ENCODE data around the gene TAF11L14. TPM values are rescaled to one million over a fixed set of nuclear protein-coding genes. Genes with fewer than 3 reads are reported as not detected.

Gene TAF11L14
- total RNA-seq, 1 donor from 2014 or later, result not detected

DNA sequence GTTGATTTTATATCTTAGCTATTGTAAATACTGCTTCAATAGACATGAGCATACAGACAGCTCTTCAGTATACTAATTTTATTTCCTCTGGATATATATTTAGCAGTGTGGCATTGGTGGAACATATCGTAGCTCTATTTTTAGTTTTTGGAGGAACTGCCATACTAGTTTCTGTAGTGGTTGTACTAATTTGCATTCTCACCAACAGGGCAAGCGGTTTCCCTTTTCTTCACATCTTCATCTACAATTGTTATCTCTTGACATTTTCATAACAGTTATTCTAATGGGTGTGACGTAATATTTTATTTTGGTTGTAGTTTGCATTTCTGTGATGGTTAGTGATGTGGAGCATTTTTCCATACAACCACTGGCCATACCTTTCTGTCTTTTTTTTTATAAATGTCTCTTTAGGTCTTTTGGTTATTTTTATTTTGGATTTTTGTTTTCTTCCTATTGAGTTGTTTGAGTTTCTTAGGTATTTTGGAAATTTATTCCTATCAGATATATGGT lies 32.5 kb downstream of the TAF11L14 start:
- intact Hi-C loops (cut with DNase I), result no loop called here
- DNase-seq, result no peak
- no peak for ATAC-seq (ENCODE audit: poor library complexity)

DNA sequence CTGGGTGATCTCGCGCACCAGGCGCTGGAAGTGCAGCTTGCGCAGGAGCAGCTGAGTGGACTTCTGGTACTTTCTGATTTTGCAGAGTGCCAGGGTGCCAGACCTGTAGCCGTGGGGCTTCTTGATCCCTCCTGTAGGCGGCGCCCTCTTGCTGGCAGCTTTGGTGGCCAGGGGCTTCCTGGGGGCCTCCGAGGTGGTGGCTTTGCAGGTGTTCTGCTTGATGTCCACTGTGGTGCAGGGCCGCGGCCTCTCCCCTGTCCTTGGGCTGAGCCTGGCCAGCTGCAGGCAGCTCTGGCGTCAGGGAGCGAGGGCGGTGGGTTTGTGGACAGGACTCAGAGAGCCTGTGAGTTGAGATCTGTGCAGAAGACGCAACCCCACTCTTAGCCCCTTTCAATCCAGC lies 36.1 kb downstream of the TAF11L14 start:
- intact Hi-C loops (cut with DNase I), result no loop called here
- ATAC-seq (ENCODE audit: poor library complexity) (no peak), DNase-seq (no peak)

DNA sequence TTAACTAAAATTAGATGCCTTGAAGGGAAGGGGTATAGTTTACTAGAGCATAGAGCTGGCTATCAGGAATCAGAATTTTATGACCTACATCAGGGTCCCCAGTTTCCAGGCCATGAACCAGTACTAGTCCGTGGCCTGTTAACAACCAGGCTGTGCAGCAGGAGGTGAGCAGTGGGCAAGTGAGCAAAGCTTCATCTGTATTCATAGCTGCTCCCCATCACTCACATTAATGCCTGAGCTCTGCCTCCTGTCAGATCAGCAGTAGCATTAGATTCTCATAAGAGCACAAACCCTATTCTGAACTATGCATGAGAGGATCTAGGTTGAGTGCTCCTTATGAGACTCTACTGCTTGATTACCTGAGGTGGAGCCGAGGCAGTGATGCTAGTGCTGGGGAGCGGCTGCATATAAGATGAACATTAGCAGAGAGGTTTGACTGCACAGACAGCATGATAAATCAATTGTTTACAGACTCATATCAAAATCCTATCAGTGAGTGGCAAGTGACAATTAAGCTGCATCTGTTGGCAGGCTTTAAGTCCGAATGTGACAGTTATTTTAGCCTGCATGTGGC lies 44.6 kb downstream of the TAF11L14 start:
- DNase-seq (no peak), ATAC-seq (ENCODE audit: poor library complexity) (no peak)
- intact Hi-C loops (cut with DNase I), result no loop called here

DNA sequence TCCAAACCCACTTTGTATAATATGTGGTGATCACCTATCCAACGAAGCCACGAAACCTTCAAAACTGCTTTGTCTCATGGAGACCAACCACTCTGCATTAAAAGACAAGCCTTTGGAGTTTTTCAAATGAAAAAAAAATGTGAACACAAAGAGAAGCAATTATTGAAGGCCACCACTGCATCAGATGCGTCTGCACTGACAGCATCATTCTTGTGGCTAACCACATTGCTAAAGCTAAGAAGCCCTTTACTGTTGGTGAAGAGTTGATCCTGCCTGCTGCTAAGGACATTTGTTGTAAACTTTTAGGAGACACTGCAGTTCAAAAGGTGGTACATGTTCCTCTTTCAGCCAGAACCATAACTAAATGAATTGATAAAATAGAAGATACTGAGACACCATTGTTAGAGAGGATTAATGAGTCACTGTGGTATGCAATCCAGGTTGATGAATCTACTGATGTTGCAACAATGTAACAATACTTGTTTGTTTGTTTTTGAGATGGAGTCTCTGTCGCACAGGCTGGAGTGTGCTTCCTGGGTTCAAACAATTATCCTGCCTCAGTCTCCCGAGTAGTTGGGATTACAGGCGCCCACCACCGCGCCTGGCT lies 45.4 kb downstream of the TAF11L14 start:
- intact Hi-C loops (cut with DNase I), result no loop called here
- DNase-seq, result no peak
- no peak for ATAC-seq (ENCODE audit: poor library complexity)

DNA sequence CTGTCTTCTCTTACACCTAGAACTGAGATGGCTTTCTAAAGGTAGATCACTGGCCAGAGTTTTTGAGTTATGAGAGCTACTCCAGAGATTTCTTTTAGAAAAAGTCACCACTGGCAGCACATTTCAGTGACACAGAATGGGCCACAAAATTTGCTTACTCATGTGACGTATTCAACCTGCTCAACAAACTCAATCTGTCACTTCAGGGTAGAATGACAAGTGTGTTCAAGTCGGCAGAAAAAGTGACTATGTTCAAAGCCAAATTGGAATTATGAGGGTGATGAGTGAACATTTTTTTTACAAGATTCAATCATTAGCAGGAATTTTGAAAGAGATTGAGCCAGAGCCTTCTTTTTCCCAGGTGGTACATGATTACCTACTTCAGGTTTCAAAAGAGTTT lies 46.5 kb downstream of the TAF11L14 start:
- intact Hi-C loops (cut with DNase I), result no loop called here
- ATAC-seq (ENCODE audit: poor library complexity), result no peak

More for the DNA sequence above, 46.5 kb downstream of the TAF11L14 start:
- DNase-seq, result no peak

Other genes with a start within 250 kb of the TAF11L14 start
- gene TAF11L2, start 136.2 kb upstream of the TAF11L14 start, total RNA-seq, result not detected
- gene TAF11L3, start 116.1 kb upstream of the TAF11L14 start, total RNA-seq, result not detected
- not detected for gene TAF11L4, start 112.7 kb upstream of the TAF11L14 start, total RNA-seq
- not detected for gene TAF11L5, start 109.2 kb upstream of the TAF11L14 start, total RNA-seq
- not detected for gene TAF11L6, start 105.8 kb upstream of the TAF11L14 start, total RNA-seq
- gene TAF11L7, start 48.7 kb upstream of the TAF11L14 start, total RNA-seq, result not detected
- gene TAF11L8, start 43.5 kb upstream of the TAF11L14 start, total RNA-seq, result not detected
- not detected for gene TAF11L9, start 40.1 kb upstream of the TAF11L14 start, total RNA-seq
- gene TAF11L10, start 36.6 kb upstream of the TAF11L14 start, total RNA-seq, result not detected
- gene TAF11L11, start 30.3 kb upstream of the TAF11L14 start, total RNA-seq, result not detected
- gene TAF11L12, start 24.1 kb upstream of the TAF11L14 start, total RNA-seq, result not detected
- not detected for gene TAF11L13, start 2.4 kb upstream of the TAF11L14 start, total RNA-seq